GM23248 (cell line): ENCODE data around the gene ISOC1. TPM values are rescaled to one million over a fixed set of nuclear protein-coding genes. Genes with fewer than 3 reads are reported as not detected.

Experiments used
- DNase-seq: peaks from one replicate; pipeline ENCODE4 v3.0.0-alpha.2; 2015
- H2AFZ ChIP-seq: fragments of 200-600 bp; sonication (generic); 2 replicates; pipeline ENCODE4 v1.6.1; 2016; ENCODE audit warnings: antibody characterized with exemption
- H3F3A ChIP-seq: fragments of 200-600 bp; sonication (generic); 2 replicates; pipeline ENCODE4 v1.6.1; 2016; ENCODE audit warnings: mild to moderate bottlenecking, antibody characterized with exemption, mixed run types; ENCODE audit not compliant: insufficient read depth
- H3K27ac ChIP-seq: fragments of 200-600 bp; sonication (generic); 2 replicates; pipeline ENCODE4 v1.5.1; 2016; ENCODE audit warnings: mild to moderate bottlenecking
- H3K27me3 ChIP-seq: fragments of 200-600 bp; sonication (generic); replicated peaks from 2 replicates; pipeline ENCODE4 v1.6.1; 2016; ENCODE audit warnings: mild to moderate bottlenecking; ENCODE audit not compliant: insufficient read depth
- H3K36me3 ChIP-seq: fragments of 200-600 bp; sonication (generic); 2 replicates; pipeline ENCODE4 v1.6.1; 2016; ENCODE audit warnings: low read depth, mild to moderate bottlenecking
- H3K4me1 ChIP-seq: fragments of 200-600 bp; sonication (generic); 2 replicates; pipeline ENCODE4 v1.6.1; 2016; ENCODE audit warnings: mild to moderate bottlenecking; ENCODE audit not compliant: insufficient read depth
- H3K4me2 ChIP-seq: fragments of 200-600 bp; sonication (generic); one replicate; pipeline ENCODE4 v1.6.1; 2016; ENCODE audit warnings: mild to moderate bottlenecking; ENCODE audit not compliant: unreplicated experiment
- H3K4me3 ChIP-seq: fragments of 200-600 bp; sonication (generic); 2 replicates; pipeline ENCODE4 v1.5.1; 2016; ENCODE audit warnings: mild to moderate bottlenecking
- H3K79me2 ChIP-seq: fragments of 200-600 bp; sonication (generic); 2 replicates; pipeline ENCODE4 v1.6.1; 2016; ENCODE audit warnings: mild to moderate bottlenecking; ENCODE audit not compliant: insufficient read depth
- H3K9ac ChIP-seq: fragments of 200-600 bp; sonication (generic); 2 replicates; pipeline ENCODE4 v1.6.1; 2016; ENCODE audit warnings: mild to moderate bottlenecking
- H3K9me2 ChIP-seq: fragments of 200-600 bp; sonication (generic); 2 replicates; pipeline ENCODE4 v1.6.1; 2016; ENCODE audit warnings: mixed run types, mild to moderate bottlenecking, moderate library complexity; ENCODE audit not compliant: insufficient read depth
- H3K9me3 ChIP-seq: fragments of 200-600 bp; sonication (generic); one replicate; pipeline ENCODE4 v1.6.1; 2017; ENCODE audit warnings: low read depth
- H4K20me1 ChIP-seq: fragments of 200-600 bp; sonication (generic); 2 replicates; pipeline ENCODE4 v1.6.0; 2016; ENCODE audit not compliant: insufficient read depth
- EZH2 ChIP-seq: fragments of 200-600 bp; sonication (generic); IDR thresholded peaks from 2 replicates; pipeline ENCODE4 v1.6.1; 2018; ENCODE audit warnings: antibody characterized with exemption, mild to moderate bottlenecking; ENCODE audit not compliant: insufficient read depth, poor library complexity, severe bottlenecking
- EZH2phosphoT487 ChIP-seq: fragments of 200-600 bp; sonication (generic); IDR thresholded peaks from 2 replicates; pipeline ENCODE4 v1.6.1; 2018; ENCODE audit warnings: antibody characterized with exemption, moderate library complexity, mild to moderate bottlenecking, low read depth; ENCODE audit not compliant: insufficient read depth
- WGBS, 2 experiments: methylation state at CpG; one replicate each; pipeline ENCODE4 v1.1.6; 2015 to 2017; ENCODE audit warnings: low lambda C conversion rate in 2 of 2, low coverage in 1 of 2; ENCODE audit errors: missing lambda C conversion rate in 2 of 2; 5-methylcytosine and 5-hydroxymethylcytosine counted together
- in situ Hi-C: fragments of 300-500 bp; cut with MboI; formaldehyde crosslinking; loops from 2 replicates; pipeline ENCODE4 v1.15.0; 2020
- polyA plus RNA-seq: library from polyadenylated mRNA; unstranded; fragments of >200 nt; fragmentation: Nextera tagmentation; extraction: Ambion mirVana; gene quantifications from 2 replicates; pipeline ENCODE4 v1.2.1, GENCODE V29; 2016
- total RNA-seq: library from RNA; depleted of rRNA; stranded (reverse); fragments of >200 nt; shearing (Covaris generic); gene quantifications from 2 replicates; pipeline ENCODE4 v1.2.3, GENCODE V29; 2014; rRNA removed

Gene ISOC1
- total RNA-seq = 6.2 and 7.5 TPM in 2 replicates
- 11.2 and 11.5 TPM in 2 replicates for polyA plus RNA-seq

GRCh38 chr5:129094087-129094923 is at the start of gene ISOC1:
TSS of gene ISOC1 (plus strand) at chr5:129094749. CDS start at chr5:129094767, 18 bp downstream.
- H3K36me3 ChIP-seq = no peaks in the 10 kb centered on the region
- WGBS, 2 experiments = 4 to 7% methylated on average over 38 to 74 of the region's 87 CpGs
- H3K27me3 ChIP-seq = no peaks in the 10 kb centered on the region
- no peaks in the 10 kb centered on the region for H4K20me1 ChIP-seq
- peak within 1 kb of the TSS; percentile 88 for H2AFZ ChIP-seq
- H3K4me2 ChIP-seq = peak within 1 kb of the TSS; percentile 85
- peak; percentile 95 for DNase-seq
- H3K27ac ChIP-seq = no peak within 1 kb of the TSS
- in situ Hi-C loops = no loop called here
- H3K9me2 ChIP-seq = no peaks in the 10 kb centered on the region
- H3K79me2 ChIP-seq = no peaks in the 10 kb centered on the region
- peak within 1 kb of the TSS; percentile 76 for H3K4me3 ChIP-seq
- H3K9me3 ChIP-seq = no peaks in the 10 kb centered on the region
- peak within 1 kb of the TSS; percentile 57 for H3K9ac ChIP-seq
- TF ChIP-seq EZH2 = no peak
- TF ChIP-seq EZH2phosphoT487 = no peak
- H3F3A ChIP-seq = peaks cover 6% of the 10 kb centered on the region; the same call in 1 of the 2 replicates
- H3K4me1 ChIP-seq = no peaks in the 10 kb centered on the region

DNA sequence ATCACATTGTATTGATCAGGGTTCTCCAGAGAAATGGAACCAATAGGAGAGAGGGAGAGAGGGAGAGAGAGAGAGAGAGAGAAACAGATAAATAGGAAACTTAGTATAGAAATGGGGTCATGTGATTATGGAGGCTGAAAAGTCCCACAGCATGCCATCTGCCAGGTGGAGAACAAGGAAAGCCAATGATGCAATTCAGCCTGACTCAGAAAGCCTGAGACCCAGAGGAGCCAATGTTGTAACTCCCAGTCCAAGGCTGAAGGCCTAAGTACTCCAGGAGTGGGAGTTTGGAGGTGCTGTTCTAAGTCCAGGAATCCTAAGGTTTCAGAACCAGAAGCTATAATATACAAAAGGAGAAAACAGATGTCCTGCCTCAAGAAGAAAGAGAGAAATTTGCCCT is 48.4 kb upstream of the ISOC1 start:
- no peaks in the 10 kb centered on the region for H3K79me2 ChIP-seq
- no peak overlapping the region for H3K4me2 ChIP-seq
- no peaks in the 10 kb centered on the region for H3K36me3 ChIP-seq
- H3K9me2 ChIP-seq = no peaks in the 10 kb centered on the region
- no peaks in the 10 kb centered on the region for H3F3A ChIP-seq
- no peak for DNase-seq
- no peak for TF ChIP-seq EZH2phosphoT487
- no peak for TF ChIP-seq EZH2
- H3K27me3 ChIP-seq = no peaks in the 10 kb centered on the region
- H3K4me1 ChIP-seq = no peaks in the 10 kb centered on the region
- no peak overlapping the region for H3K9ac ChIP-seq
- in situ Hi-C loops = no loop called here
- H2AFZ ChIP-seq = no peak overlapping the region
- H3K9me3 ChIP-seq = no peaks in the 10 kb centered on the region
- no peak overlapping the region for H3K4me3 ChIP-seq
- no peak overlapping the region for H3K27ac ChIP-seq
- H4K20me1 ChIP-seq = no peaks in the 10 kb centered on the region

DNA sequence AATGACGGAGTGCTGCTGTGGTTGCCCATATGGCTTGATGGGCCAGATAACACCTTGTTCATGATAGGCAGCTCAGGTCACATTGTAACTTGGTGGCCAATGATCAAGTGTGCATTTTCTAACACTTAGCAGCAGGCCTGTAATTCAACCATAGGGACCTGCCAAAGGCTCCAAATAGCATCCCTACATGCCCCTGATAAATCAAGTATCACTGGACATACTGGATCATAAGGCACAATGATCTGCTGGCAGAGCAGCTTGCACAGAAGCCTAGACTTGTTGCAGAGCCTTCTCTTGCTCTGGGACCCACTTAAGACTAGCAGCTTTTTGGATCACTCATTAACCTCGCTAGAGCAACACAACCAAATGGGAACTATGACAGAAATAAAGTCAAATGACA is 46.0 kb upstream of the ISOC1 start:
- Histone ChIP-seq H3K4me1 (no peaks in the 10 kb centered on the region), H3K4me3 (no peak overlapping the region), H3K27ac (no peak overlapping the region), H2AFZ (no peak overlapping the region), H3K36me3 (no peaks in the 10 kb centered on the region), H3K9ac (no peak overlapping the region), H4K20me1 (no peaks in the 10 kb centered on the region), H3K4me2 (no peak overlapping the region), H3K9me2 (no peaks in the 10 kb centered on the region), H3K27me3 (no peaks in the 10 kb centered on the region), H3K79me2 (no peaks in the 10 kb centered on the region), H3K9me3 (no peaks in the 10 kb centered on the region), H3F3A (no peaks in the 10 kb centered on the region)
- TF ChIP-seq EZH2 (no peak), EZH2phosphoT487 (no peak)
- in situ Hi-C loops = no loop called here
- 26% methylated on average over 2 of the region's 2 CpGs for WGBS, 2 experiments
- DNase-seq = no peak

GRCh38 chr5:129049126-129049799 is 45.3 kb upstream of the ISOC1 start:
- no peak overlapping the region for H3K27ac ChIP-seq
- no peaks in the 10 kb centered on the region for H3K79me2 ChIP-seq
- TF ChIP-seq EZH2phosphoT487 (no peak), EZH2 (no peak)
- H3K4me2 ChIP-seq = no peak overlapping the region
- no peak overlapping the region for H3K9ac ChIP-seq
- no peak for DNase-seq
- H3K9me2 ChIP-seq = no peaks in the 10 kb centered on the region
- no peaks in the 10 kb centered on the region for H3K27me3 ChIP-seq
- H2AFZ ChIP-seq = no peak overlapping the region
- no peaks in the 10 kb centered on the region for H3F3A ChIP-seq
- no peaks in the 10 kb centered on the region for H3K4me1 ChIP-seq
- H3K36me3 ChIP-seq = no peaks in the 10 kb centered on the region
- no peaks in the 10 kb centered on the region for H4K20me1 ChIP-seq
- in situ Hi-C loops = no loop called here
- WGBS, 2 experiments = 10 to 24% methylated on average over 2 of the region's 2 CpGs
- no peak overlapping the region for H3K4me3 ChIP-seq
- no peaks in the 10 kb centered on the region for H3K9me3 ChIP-seq
